K562 (cell line): ENCODE measurements around the gene BSDC1. TPM values are rescaled to one million over a fixed set of nuclear protein-coding genes. Genes with fewer than 3 reads are reported as not detected.

Source experiments
- AFF4 ChIP-seq: sonication (generic); formaldehyde crosslinking; IDR thresholded peaks from 2 replicates; pipeline ENCODE4 v1.8.0; 2023; ENCODE audit warnings: mild to moderate bottlenecking, missing genetic modification reagents
- NFE2L1 ChIP-seq: fragments of 450-650 bp; IDR thresholded peaks from 2 replicates; pipeline ENCODE4 v1.6.1; 2016; ENCODE audit warnings: missing genetic modification characterization, low read depth, mild to moderate bottlenecking, missing compliant biosample characterization, moderate library complexity, borderline replicate concordance
- STAG1 ChIP-seq: sonication (generic); formaldehyde crosslinking; IDR thresholded peaks from 2 replicates; pipeline ENCODE4 v1.5.0; 2020; ENCODE audit warnings: missing genetic modification reagents, borderline replicate concordance
- ZBTB11 ChIP-seq, 3 experiments: fragments of 200-800 bp in 1 of 3; fragments of 250-450 bp in 1 of 3; fragments of 450-650 bp in 1 of 3; sonication (Bioruptor Pico) in 1 of 3; sonication (Bioruptor generic) in 1 of 3; formaldehyde crosslinking in 1 of 3; IDR thresholded peaks; 2 replicates each; pipeline versions ENCODE4 v1.6.1 to v1.8.0; 2016 to 2022; ENCODE audit warnings: mild to moderate bottlenecking in 2 of 3, missing genetic modification characterization in 2 of 3, missing compliant biosample characterization in 1 of 3, moderate library complexity in 1 of 3
- ZNF407 ChIP-seq: fragments of 450-650 bp; IDR thresholded peaks from 2 replicates; pipeline ENCODE4 v1.6.1; 2016; ENCODE audit warnings: low read depth
- polyA plus RNA-seq, 8 experiments: library from polyadenylated mRNA; depleted of rRNA in 4 of 8; stranded (reverse) in 5 of 8; unstranded in 3 of 8; fragments of >200 nt; fragmentation: Nextera tagmentation in 2 of 8; fragmentation: Illumina TruSeq in 1 of 8; extraction: Ambion mirVana in 2 of 8; extraction: Trizol in 1 of 8; gene quantifications; 2 replicates each; pipeline versions ENCODE4 v1.2.1 to v1.2.3, GENCODE V29; 2011 to 2014; ENCODE audit warnings: inconsistent platforms in 1 of 8, missing spikeins in 1 of 8
- total RNA-seq, 7 experiments: library from RNA; depleted of rRNA in 6 of 7; stranded (reverse); fragments of >200 nt in 6 of 7; fragmentation: Illumina TruSeq in 2 of 7; extraction: Trizol in 2 of 7; gene quantifications; 2 replicates each; pipeline versions ENCODE4 v1.2.1 to v1.2.3, GENCODE V29; 2011 to 2021; ENCODE audit warnings: low replicate concordance in 1 of 7

BSDC1 gene
- total and polyA plus RNA-seq, 9 of the 15 experiments (the other 6 are each of a cell fraction or from before 2014, with no cell fraction given) = 10.2 to 96.8 (median 73.1) TPM

- TF ChIP-seq ZNF407 = no peak
- TF ChIP-seq ZBTB11 (CRISPR knock-in tag; IDR thresholded peaks at IDR 0.05) = 0 out of 6 replicates have a peak, but pooled peaks of 1 of the 3 experiments have one; percentile 44
- no peak for TF ChIP-seq NFE2L1 (tag)
- peak; percentile 91 for TF ChIP-seq AFF4
- TF ChIP-seq STAG1 (CRISPR knock-in tag) = no peak
Measured at GRCh38 chr1:32335790-32336590, 58.3 kb downstream of the BSDC1 start, which contains the start of gene MARCKSL1 (continued).
